Cardiac muscle cell (in vitro differentiated cells and primary cell): ENCODE data around the gene TSC22D1. TPM values are rescaled to one million over a fixed set of nuclear protein-coding genes. Genes with fewer than 3 reads are reported as not detected.

ENCODE experiments used
- DNase-seq, 2 donors: peaks; one replicate each; pipeline versions ENCODE4 v3.0.0 to v3.0.0-alpha.2; 2010 to 2017; ENCODE audit warnings: low read depth in 1 of 2, low spot score in 1 of 2
- H3K27ac ChIP-seq: fragments of 200-600 bp; sonication (generic); 2 replicates; pipeline ENCODE4 v1.5.1; 2016
- H3K27me3 ChIP-seq: fragments of 200-600 bp; sonication (generic); 2 replicates; pipeline ENCODE4 v1.6.0; 2016; ENCODE audit warnings: control low read depth
- H3K36me3 ChIP-seq: fragments of 200-600 bp; sonication (generic); 2 replicates; pipeline ENCODE4 v1.5.1; 2016; ENCODE audit warnings: control low read depth
- H3K4me1 ChIP-seq: fragments of 200-600 bp; sonication (generic); 2 replicates; pipeline ENCODE4 v1.8.1; 2017; ENCODE audit warnings: low read depth, mild to moderate bottlenecking, mixed run types
- H3K4me3 ChIP-seq: fragments of 200-600 bp; sonication (generic); 2 replicates; pipeline ENCODE4 v1.5.1; 2016; ENCODE audit warnings: mild to moderate bottlenecking
- H3K9me3 ChIP-seq: fragments of 200-600 bp; sonication (generic); 2 replicates; pipeline ENCODE4 v1.5.1; 2017; ENCODE audit warnings: low read depth, mild to moderate bottlenecking, control low read depth
- polyA plus RNA-seq: library from polyadenylated mRNA; unstranded; fragments of >200 nt; fragmentation: Nextera tagmentation; extraction: Ambion mirVana; gene quantifications from 2 replicates; pipeline ENCODE4 v1.2.1, GENCODE V29; 2016
- total RNA-seq: library from RNA; depleted of rRNA; stranded (reverse); fragments of >200 nt; gene quantifications from 2 replicates; pipeline ENCODE4 v1.2.3, GENCODE V29; 2016
- TF ChIP-seq, protein P1 (sequence below): IDR thresholded peaks from 2 replicates; pipeline ENCODE4 v1.5.1; 2012; ENCODE audit warnings: low read depth, mild to moderate bottlenecking, low read length

Gene TSC22D1
- total and polyA plus RNA-seq, 2 experiments from 2014 or later = 226 to 455 TPM

DNA sequence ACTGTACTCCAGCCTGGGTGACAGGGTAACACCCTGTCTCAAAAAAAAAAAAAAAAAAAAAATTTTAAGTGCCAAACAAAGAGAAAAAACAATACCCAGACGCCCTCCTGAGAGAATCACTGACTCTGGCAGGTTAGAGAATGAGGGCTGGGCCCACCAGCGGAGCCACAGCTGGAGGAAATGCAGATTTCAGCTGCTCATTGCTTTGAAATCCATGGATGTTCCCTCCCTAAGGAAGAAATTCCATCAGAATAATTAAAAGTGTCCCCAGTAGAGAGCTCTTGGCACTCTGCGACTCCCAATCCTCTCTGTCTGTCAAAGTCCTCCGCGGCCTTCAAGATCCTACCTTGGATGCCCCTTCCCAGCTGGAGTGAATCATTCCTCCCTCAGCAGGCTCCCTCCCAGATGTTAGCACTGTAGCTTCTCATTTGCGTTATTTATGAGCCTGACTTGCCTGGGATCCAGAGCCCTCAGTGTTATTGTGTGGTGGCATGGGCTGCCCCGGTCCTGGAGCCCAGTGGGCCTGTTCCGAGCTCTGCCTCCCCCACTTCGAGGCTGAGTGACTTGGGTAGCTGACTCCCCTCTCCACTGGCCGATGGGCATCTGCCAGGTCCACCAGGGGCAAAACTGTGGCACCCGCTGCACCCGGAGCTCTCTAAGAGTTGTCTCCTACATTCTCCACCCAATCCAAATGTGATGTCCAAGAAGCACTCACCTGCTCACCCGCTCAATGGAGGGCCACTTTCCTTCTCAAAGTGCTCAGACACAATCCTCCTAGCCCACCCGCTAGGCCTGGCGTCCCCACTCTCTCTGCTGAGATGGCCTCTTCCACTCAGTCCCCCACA lies 155.5 kb downstream of the TSC22D1 start:
- Histone ChIP-seq H3K36me3 (no peaks in the 10 kb centered on the region), H3K4me3 (no peak overlapping the region), H3K4me1 (peaks cover 6% of the 10 kb centered on the region), H3K27ac (no peak overlapping the region), H3K27me3 (no peaks in the 10 kb centered on the region), H3K9me3 (no peaks in the 10 kb centered on the region)
- no peak for DNase-seq
- TF ChIP-seq, protein P1, sequence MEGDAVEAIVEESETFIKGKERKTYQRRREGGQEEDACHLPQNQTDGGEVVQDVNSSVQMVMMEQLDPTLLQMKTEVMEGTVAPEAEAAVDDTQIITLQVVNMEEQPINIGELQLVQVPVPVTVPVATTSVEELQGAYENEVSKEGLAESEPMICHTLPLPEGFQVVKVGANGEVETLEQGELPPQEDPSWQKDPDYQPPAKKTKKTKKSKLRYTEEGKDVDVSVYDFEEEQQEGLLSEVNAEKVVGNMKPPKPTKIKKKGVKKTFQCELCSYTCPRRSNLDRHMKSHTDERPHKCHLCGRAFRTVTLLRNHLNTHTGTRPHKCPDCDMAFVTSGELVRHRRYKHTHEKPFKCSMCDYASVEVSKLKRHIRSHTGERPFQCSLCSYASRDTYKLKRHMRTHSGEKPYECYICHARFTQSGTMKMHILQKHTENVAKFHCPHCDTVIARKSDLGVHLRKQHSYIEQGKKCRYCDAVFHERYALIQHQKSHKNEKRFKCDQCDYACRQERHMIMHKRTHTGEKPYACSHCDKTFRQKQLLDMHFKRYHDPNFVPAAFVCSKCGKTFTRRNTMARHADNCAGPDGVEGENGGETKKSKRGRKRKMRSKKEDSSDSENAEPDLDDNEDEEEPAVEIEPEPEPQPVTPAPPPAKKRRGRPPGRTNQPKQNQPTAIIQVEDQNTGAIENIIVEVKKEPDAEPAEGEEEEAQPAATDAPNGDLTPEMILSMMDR = no peak

DNA sequence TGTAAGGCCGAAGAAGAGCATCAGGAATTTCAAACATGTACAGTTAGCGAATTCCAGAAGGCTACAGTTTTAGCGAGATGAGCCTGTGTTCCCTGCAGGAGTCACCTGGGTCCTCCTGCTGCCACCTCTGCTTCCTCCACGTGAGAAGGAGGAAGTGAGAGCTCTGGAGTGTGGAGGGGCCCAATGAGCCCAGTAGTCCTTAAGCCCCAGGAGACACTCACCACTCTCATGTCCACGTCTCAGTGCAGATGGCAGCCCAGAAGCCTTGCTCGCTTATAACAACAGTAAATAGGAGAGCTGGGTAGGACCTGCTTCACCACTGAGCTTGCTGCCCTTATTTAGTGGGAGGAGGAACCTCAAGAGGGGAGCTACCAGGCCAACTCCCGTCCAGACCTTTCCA lies 158.3 kb downstream of the TSC22D1 start:
- no peak for DNase-seq
- H3K27me3 ChIP-seq = no peaks in the 10 kb centered on the region
- H3K4me1 ChIP-seq = peaks cover 6% of the 10 kb centered on the region
- H3K36me3 ChIP-seq = no peaks in the 10 kb centered on the region
- H3K4me3 ChIP-seq = no peak overlapping the region
- H3K27ac ChIP-seq = peak overlapping the region; percentile 39
- H3K9me3 ChIP-seq = no peaks in the 10 kb centered on the region
- TF ChIP-seq, protein P1 = no peak

DNA sequence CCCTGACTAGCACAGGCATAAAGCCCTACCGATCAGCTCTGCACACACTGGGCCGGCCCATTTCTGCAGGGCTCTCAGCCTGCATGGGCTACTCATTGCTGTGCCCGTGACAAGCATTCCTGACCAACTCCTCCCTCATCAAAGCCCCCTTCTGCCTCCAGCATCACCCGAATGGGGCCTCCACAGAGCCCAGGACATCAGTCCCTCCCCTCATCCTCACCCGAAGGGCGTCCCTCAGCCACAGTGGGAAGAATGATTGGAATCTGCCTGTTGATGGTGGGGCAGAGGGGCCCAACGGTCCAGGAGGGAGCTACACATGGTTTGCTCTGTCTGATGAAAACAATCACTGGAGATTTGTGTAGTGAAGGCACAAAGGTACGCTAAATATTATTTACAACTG lies 158.7 kb downstream of the TSC22D1 start:
- Histone ChIP-seq H3K27me3 (no peaks in the 10 kb centered on the region), H3K4me1 (peaks cover 6% of the 10 kb centered on the region), H3K36me3 (no peaks in the 10 kb centered on the region), H3K9me3 (no peaks in the 10 kb centered on the region), H3K4me3 (no peak overlapping the region), H3K27ac (peak overlapping the region; percentile 39)
- no peak for DNase-seq
- TF ChIP-seq, protein P1 = no peak

DNA sequence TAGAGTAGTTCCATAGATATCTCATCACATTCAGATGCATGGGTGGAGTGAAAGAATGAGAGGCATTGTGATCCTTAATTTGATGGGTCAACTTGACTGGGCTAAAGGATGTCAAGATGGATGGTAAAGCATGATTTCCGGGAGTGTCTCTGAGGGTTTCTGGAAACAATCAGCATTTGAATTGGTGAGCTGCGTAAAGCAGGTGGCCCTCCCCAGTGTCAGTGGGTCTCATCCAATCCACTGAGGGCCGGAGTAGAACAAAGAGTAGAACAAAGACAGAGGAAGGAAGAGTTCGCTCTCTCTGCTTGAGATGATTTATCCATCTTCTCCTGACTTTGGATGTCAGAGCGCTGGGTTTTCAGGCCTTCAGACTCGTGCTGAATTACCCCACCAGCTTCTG lies 159.4 kb downstream of the TSC22D1 start:
- Histone ChIP-seq H3K4me1 (peaks cover 6% of the 10 kb centered on the region), H3K4me3 (no peak overlapping the region), H3K27me3 (no peaks in the 10 kb centered on the region), H3K9me3 (no peaks in the 10 kb centered on the region), H3K36me3 (no peaks in the 10 kb centered on the region), H3K27ac (no peak overlapping the region)
- no peak for DNase-seq
- TF ChIP-seq, protein P1 = no peak

DNA sequence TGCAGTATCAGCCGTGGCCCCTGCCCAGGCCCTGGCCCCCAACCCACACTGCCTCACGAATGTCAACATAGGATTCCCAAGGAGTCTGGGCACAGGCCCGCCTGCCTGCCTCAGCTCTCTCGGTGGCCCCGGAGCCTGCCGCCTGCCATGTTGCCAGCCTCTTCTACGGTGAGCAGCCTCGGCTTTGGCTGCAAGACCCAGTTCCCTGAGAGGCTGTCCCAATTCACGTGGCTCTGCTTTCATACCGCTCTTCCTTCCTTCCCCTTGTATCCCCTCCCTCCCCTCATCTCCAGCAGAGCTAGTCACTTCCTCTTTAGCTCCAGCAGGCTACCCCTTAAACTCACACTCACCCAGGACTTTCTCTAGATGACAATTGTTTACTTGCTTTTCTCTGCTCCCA lies 159.8 kb downstream of the TSC22D1 start:
- peaks cover 9% of the 10 kb centered on the region for H3K4me1 ChIP-seq
- H3K36me3 ChIP-seq = no peaks in the 10 kb centered on the region
- TF ChIP-seq, protein P1 = no peak
- H3K4me3 ChIP-seq = no peak overlapping the region
- H3K27ac ChIP-seq = no peak overlapping the region
- DNase-seq = no peak
- H3K27me3 ChIP-seq = no peaks in the 10 kb centered on the region
- no peaks in the 10 kb centered on the region for H3K9me3 ChIP-seq
